ENCODE data around the gene RAB29.

GRCh38 chr1:205735218-205735617, 40.1 kb downstream of the RAB29 start:
- TF ChIP-seq CTCF (IDR thresholded peaks at IDR 0.05) (no peak), EP300 (IDR thresholded peaks at IDR 0.05) (no peak)
